GM21723 (cell line): ENCODE results near the gene RGS4.

Experiments
- ATAC-seq: cut with Tn5 transposase; IDR thresholded peaks from one replicate; pipeline ENCODE4 v1.9.1; 2021; ENCODE audit warnings: mild to moderate bottlenecking, moderate library complexity; ENCODE audit not compliant: unreplicated experiment

The RGS4 gene

GRCh38 chr1:163069142-163069541, at the start of gene RGS4:
Gene RGS4, plus strand, starts transcription at chr1:163069361. Its CDS starts 124 bp downstream, at chr1:163069485.
- no peak for ATAC-seq

GRCh38 chr1:163022129-163022528, 47.0 kb upstream of the RGS4 start:
- ATAC-seq, result no peak

- ATAC-seq, result no peak
Measured at GRCh38 chr1:163027610-163028009, 41.6 kb upstream of the RGS4 start.

- ATAC-seq, result no peak
Measured at GRCh38 chr1:163029901-163030300, 39.3 kb upstream of the RGS4 start.

DNA sequence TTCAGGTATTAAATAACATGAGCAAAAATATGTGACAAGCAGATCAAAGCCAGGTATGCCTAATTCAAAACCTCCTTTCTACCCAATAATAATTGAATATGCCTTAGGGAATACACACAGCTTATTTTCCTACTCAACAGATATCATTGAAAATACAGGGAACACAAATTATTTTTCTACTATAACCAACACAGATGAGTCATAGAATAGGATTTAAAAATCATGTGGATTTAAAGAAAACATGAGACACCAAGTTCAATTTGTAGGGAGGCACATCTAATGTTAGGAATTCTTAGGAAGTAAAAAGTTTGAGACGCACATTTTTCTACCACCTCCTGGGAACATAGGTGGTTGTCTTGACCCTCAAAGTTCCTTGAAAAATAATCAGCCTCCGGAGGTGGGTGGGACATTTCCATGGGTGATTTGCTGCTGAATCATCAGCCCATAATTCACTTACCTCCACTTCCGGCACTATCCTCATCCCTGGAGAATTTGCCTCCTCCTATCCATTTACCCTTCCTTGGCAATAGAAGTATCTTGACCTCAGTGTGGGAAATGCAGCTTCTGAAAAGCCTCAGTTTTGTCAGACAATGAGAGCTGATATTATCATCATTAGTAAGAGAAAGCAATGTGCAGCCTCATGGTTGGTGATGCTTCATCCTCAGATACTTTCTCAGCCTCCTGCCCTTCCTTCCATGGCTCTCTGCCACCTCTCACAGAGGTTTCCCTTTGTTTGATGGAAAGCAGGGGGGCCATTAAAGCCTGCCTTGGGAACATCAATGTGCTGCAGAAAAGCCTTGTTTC, 33.5 kb upstream of the RGS4 start:
- ATAC-seq, result no peak

DNA sequence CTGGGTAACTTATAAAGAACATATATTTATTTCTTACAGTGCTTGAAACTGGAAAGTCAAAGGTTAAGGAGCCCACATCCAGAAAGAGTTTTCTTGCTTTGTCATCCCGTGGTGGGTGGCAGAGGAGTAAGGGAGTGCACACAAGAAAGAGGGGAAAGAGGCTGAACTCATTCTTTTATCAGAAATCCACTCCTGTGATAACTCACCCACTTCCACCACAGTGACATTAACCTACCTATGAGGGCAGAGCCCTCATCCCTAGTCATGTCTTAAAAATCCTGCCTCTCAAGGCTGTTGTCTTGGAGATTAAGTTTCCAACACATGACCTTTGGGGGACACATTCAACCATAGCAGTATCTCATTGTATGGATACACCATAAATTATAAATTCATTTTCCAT, 32.5 kb upstream of the RGS4 start:
- no peak for ATAC-seq

DNA sequence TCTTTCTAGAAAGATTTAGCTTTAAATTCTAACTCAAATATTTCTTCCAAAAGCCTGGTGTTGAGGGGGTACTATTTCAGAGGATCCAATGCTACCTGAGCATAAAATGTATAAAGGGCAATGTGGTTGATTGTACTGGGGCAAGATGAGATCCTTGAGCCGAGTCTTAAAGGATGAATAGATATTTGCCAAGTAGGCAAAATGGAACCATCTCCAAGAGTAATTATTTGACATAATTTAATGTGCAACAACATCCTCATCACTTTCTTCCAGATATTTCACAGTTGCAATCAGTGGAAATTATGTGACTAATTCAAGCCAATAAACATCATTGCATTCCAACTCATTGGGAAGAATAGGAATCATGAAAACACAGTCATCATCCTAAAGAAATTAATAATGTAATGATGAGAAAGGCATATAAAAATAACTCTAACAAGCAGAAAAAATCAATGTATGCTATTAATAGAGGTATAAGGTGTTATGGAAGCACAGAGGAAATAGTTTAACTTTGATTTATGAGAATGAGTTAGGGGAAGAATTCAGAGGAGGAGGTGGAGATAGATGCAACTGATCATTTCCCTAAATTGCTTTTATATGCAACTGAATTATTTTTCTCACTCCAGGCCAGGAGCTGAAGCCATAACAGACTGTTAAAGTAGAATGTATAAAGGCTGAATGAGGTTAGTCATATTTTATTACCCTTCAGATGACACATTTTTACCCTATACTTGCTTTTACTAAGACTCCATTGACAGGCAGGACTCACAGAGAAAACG, 30.0 kb upstream of the RGS4 start:
- no peak for ATAC-seq

DNA sequence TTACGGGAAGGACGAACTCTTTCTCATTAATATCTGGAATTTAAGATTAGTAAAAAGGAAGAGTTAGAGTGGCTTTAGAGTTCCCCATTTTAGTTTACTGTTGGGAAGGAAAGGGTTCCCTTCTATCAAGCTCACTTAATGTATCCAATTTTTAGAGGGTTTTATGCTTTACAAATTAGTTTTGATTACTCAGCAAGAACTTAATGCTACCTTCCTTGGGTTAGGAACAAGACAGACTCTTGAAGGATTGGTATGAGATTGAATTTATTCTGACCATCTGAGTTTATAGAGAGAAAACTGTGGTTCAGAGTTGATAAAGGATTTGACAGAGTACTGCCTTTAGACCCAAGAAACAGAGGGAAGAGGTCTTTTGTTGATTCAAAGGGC, 29.5 kb upstream of the RGS4 start:
- ATAC-seq, result no peak

- no peak for ATAC-seq
Measured at GRCh38 chr1:163046071-163046470, 23.1 kb upstream of the RGS4 start.

- no peak for ATAC-seq
Measured at GRCh38 chr1:163047951-163048659, 21.1 kb upstream of the RGS4 start.

GRCh38 chr1:163048869-163049268, 20.3 kb upstream of the RGS4 start:
- ATAC-seq, result no peak

DNA sequence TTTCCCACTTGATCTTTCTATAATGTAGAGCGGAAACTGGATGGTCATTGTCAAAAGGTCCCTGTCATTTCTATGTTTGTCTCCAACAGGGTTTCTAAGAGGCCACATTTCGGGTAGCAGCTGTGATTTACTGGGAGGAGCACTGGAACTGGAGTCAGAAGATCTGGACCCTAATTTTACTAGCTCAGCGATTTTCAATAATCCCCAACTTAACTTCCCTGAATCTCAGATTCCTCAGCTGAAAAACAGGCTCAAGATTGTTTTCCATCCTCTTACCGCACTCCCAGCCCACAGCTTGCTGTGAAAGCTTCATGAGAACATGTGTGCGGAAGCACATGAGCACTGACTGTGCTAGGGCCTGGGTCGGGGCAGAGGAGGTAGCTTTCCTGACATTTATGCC, 19.9 kb upstream of the RGS4 start:
- ATAC-seq, result no peak

GRCh38 chr1:163050496-163050895, 18.7 kb upstream of the RGS4 start:
- no peak for ATAC-seq

GRCh38 chr1:163054181-163054591, 15.0 kb upstream of the RGS4 start:
- ATAC-seq, result no peak

DNA sequence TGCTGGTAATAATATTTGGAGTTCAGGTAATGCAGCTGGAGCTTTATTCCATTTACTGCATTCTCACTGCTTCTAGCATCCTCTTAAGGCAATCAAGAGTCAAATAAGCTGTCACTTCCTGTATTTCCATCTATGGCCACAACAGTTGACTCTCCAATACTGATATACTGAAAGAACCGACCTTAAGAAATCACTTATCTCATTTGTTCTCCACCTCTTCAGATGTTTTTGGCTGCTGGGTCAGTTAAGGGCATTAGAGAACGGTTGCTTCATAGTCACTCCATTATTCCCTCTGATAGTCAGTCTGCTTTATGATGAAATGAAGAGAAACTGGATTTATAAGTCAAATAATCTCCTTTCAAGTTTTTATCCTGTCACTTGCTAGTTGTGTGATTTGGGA, 14.2 kb upstream of the RGS4 start:
- ATAC-seq, result no peak

GRCh38 chr1:163055531-163055930, 13.6 kb upstream of the RGS4 start:
- no peak for ATAC-seq

GRCh38 chr1:163056831-163057230, 12.3 kb upstream of the RGS4 start:
- ATAC-seq, result no peak

DNA sequence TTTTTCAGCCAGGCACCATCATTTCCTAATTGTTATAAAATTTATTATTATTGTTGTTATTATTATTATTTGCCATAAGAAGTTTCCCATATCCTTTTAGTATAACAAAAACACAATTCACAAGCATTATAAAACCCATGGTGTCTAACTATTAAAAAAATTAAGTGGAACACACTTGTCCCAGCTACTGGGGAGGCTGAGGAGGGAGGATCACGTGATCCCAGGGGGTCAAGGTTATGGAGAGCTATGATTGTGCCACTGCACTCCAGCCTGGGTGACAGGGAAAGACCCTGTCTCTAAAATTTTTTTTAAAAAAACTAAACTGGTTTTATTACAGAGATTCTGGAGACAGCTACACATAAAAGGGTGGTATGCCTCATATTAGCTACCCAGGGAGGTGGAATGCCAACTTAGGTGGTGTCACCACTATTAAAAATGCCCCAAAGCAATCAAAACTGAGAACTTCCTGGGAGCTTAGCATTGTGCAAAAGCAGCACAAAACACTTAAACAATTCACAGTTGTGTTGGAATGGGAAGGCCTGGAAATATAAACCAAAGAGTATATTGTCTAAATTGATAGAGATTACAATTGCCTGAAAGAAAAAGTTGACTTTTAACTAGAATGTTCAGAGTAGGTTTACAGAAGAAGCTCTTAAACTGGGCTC, 8.7 kb upstream of the RGS4 start:
- ATAC-seq, result no peak

- ATAC-seq, result no peak
Measured at GRCh38 chr1:163063143-163063542, 6.0 kb upstream of the RGS4 start.

GRCh38 chr1:163063610-163064009, 5.6 kb upstream of the RGS4 start:
- no peak for ATAC-seq

DNA sequence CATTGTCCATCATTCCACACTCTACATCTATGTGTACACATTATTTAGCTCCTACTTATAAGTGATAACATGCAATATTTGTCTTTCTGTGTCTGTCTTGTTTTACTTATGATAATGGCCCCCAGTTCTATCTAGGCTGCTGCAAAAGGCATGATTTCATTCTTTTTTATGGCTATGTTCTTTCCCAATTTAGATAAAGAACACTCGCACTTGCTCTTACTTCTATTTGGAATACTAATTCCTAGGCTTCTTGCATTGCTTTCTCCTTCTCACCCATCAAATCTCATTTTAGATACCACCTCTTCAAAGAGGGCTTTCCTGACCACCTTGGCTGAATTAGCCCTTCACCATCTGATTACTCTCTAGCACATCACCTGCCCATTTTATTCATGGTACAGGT, 3.0 kb upstream of the RGS4 start:
- ATAC-seq, result no peak
